ENCODE measurements around the gene PDCD1. TPM values are rescaled to one million over a fixed set of nuclear protein-coding genes. Genes with fewer than 3 reads are reported as not detected.

The PDCD1 gene
- total RNA-seq, 1 experiment from 2014 or later: not detected

DNA sequence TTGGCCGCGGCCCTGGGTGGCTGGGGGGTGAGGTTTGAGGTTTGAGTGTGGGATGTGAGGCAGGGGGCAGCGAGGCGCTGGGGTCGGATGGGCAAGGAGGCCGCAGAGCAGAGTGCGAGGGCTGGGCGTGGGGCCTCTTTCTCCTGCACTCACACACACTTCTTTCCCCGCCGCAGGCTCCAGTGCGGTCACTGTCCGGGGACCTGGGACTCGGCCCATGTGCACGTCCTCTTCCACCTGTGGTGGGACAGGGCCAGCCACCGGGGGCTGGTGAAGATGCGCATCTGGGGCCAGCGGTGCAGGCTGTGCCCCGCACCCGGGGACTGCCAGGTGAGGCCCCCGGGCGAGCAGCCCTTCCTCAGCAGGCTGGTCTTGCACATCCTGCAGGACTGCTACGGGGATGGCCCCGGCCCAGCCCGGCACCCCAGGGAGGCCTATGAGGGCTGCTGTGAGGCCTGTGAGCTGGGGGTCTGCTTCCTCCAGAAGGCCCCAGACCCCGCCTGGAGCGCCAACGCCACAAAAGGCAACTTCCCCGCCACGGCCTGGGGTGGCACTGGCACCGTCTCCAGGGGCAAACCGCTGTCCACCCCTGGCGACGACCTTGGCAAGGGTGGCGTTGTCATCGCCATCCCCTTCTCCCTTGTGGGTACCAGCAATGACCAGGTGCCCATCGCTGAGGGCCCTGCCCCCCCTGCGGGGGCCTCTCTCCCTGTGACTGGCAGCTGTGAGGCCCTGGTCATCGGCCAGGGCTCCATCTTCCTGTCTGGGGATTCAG is 13.0 kb upstream of the PDCD1 start:
- no peak for DNase-seq
- BruUV-seq (replicated peaks): no TSS peak
- no peak overlapping the region for H3K27ac Mint-ChIP-seq (ENCODE audit: unreplicated experiment)
- H3K4me3 Mint-ChIP-seq (ENCODE audit: low read depth, unreplicated experiment): no peak overlapping the region
- H3K36me3 Mint-ChIP-seq (ENCODE audit: insufficient read depth, unreplicated experiment): no peaks in the 10 kb centered on the region
- H3K4me1 Mint-ChIP-seq (ENCODE audit: low read depth, unreplicated experiment): no peaks in the 10 kb centered on the region
- H3K27me3 Mint-ChIP-seq (ENCODE audit: unreplicated experiment): peaks cover 44% of the 10 kb centered on the region
- CTCF ChIA-PET: no interaction called here
- TF ChIP-seq, protein P1, sequence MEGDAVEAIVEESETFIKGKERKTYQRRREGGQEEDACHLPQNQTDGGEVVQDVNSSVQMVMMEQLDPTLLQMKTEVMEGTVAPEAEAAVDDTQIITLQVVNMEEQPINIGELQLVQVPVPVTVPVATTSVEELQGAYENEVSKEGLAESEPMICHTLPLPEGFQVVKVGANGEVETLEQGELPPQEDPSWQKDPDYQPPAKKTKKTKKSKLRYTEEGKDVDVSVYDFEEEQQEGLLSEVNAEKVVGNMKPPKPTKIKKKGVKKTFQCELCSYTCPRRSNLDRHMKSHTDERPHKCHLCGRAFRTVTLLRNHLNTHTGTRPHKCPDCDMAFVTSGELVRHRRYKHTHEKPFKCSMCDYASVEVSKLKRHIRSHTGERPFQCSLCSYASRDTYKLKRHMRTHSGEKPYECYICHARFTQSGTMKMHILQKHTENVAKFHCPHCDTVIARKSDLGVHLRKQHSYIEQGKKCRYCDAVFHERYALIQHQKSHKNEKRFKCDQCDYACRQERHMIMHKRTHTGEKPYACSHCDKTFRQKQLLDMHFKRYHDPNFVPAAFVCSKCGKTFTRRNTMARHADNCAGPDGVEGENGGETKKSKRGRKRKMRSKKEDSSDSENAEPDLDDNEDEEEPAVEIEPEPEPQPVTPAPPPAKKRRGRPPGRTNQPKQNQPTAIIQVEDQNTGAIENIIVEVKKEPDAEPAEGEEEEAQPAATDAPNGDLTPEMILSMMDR (IDR thresholded peaks at IDR 0.05; ENCODE audit: unreplicated experiment): no peak
- H3K9me3 Mint-ChIP-seq (ENCODE audit: low read depth, unreplicated experiment): peaks cover 8% of the 10 kb centered on the region
- intact Hi-C loops (cut with micrococcal nuclease; ENCODE audit: unreplicated experiment): no loop called here

DNA sequence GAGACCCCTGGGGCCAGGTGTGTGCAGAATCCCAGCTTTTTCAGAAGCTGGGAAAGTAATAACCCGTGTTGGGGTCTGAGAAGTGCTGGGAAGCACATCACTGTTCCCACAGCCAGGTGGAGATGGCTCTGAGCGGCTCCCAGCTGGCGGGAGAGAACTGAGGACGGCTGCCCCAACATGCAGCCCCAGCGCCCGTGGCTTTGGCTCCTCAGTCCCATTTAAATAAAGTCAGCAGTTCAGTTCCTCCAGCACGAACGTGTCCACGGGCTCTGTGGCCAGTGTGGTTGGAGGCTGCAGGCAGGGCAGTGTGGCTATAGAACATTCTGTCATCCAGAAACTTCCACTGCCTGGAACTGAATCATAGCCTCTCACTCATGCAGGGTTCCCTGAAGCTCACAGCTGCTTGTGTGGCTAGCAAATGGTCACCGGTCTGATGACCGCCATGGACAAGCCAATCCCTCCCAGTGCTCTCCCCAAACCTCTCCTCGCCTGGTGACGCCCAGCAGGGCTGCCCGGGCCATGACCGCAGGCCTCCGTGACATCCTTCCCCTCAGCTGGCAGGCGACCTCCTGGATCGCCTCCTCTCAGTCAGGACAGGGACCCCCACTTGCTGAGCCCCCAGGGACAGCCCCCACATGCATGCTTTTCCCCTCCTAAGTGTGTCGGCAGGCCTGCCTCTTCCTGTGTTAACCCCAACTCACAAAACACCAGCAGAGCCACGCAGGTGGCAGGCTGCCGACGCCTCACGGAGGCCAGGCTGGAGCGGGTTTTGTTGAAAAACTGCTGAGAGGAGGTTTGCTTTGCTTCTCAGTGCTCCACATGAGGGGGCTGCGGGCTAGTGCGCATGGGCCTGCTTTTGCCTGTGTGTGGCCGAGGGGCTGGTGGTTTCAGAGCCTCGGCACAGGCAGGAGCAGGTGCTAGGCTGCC is 12.2 kb upstream of the PDCD1 start:
- CTCF ChIA-PET: no interaction called here
- BruUV-seq (replicated peaks): no TSS peak
- DNase-seq: no peak
- Mint-ChIP-seq H3K4me1 (ENCODE audit: low read depth, unreplicated experiment) (no peaks in the 10 kb centered on the region), H3K4me3 (ENCODE audit: low read depth, unreplicated experiment) (no peak overlapping the region), H3K36me3 (ENCODE audit: insufficient read depth, unreplicated experiment) (no peaks in the 10 kb centered on the region), H3K27ac (ENCODE audit: unreplicated experiment) (no peak overlapping the region), H3K27me3 (ENCODE audit: unreplicated experiment) (peaks cover 50% of the 10 kb centered on the region), H3K9me3 (ENCODE audit: low read depth, unreplicated experiment) (peaks cover 8% of the 10 kb centered on the region)
- TF ChIP-seq, protein P1 (IDR thresholded peaks at IDR 0.05; ENCODE audit: unreplicated experiment): no peak
- intact Hi-C loops (cut with micrococcal nuclease; ENCODE audit: unreplicated experiment): no loop called here

DNA sequence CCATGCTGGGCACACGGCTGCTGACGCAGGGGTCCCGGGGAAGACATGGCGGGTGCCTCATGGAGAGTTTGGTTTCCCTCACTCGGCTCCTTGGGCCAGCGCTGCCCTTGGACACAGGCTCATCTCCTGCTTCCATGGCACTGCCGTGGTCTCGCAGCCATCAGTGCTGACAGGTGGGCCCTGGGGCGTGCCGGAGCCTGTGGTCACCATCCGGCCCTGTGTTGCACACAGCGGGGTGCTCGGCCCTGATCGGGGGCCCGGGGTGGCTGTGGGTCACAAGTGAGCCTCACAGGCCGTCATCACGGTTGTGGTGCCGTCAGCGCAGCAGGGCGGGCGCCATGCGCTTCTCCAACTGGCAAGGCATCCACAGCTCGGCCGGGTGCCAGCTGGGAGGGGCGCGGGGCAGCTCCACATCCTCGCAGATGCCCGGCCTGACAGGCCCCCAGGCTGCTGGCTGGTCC is 11.4 kb upstream of the PDCD1 start:
- DNase-seq: no peak
- TF ChIP-seq, protein P1 (IDR thresholded peaks at IDR 0.05; ENCODE audit: unreplicated experiment): no peak
- Mint-ChIP-seq H3K9me3 (ENCODE audit: low read depth, unreplicated experiment) (peaks cover 7% of the 10 kb centered on the region), H3K27me3 (ENCODE audit: unreplicated experiment) (peaks cover 58% of the 10 kb centered on the region), H3K27ac (ENCODE audit: unreplicated experiment) (no peak overlapping the region), H3K36me3 (ENCODE audit: insufficient read depth, unreplicated experiment) (no peaks in the 10 kb centered on the region), H3K4me3 (ENCODE audit: low read depth, unreplicated experiment) (no peak overlapping the region), H3K4me1 (ENCODE audit: low read depth, unreplicated experiment) (peaks cover 5% of the 10 kb centered on the region)
- no TSS peak for BruUV-seq (replicated peaks)
- CTCF ChIA-PET: no interaction called here
- intact Hi-C loops (cut with micrococcal nuclease; ENCODE audit: unreplicated experiment): no loop called here

DNA sequence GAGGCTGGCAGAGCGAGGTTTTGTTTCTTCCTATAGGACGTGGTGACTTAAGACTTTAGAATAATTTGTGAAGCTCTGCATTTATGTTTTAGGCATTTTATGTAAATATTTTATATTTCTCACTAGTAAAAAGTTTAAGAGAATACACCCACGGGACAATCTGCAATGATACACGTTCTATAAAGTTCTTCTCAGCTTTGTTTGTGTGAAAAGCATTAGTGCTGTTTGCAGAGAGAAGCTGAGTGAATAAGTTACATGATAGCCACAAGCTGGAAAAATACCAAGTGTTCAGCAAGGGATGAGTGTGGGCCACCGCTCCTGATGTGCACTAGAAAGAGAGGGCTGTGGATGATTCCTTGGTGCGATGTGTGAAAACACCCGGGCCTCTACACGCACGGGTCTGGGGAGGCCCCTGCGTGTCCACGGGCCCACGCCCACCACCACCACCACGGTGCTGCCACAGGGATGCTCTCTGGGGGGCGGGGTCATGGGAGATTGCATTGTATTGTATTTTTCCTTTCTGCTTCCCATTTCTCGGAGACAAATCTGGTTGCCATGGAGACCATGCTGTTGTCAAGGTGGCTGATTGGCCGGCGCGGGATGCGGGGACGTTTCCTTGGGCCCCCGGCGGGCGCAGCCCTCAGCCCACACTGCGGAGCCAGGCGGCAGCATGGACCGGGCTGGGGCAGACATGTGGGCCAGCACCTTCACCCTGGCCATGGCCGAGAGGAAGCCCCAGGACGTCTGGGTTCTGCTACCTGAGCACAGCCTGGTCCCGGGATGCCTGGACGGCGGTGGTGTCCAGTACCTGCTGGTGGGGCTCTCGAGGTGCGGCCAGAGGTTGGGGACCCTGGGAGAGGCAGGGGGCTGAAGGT is 10.6 kb upstream of the PDCD1 start, which contains the start of gene RTP5:
Gene RTP5 (plus strand): TSS at position 643 of the 875 bp plus-strand sequence. CDS start 28 bp downstream, at position 671.
- Mint-ChIP-seq H3K36me3 (ENCODE audit: insufficient read depth, unreplicated experiment) (no peaks in the 10 kb centered on the region), H3K27ac (ENCODE audit: unreplicated experiment) (no peak within 1 kb of the TSS), H3K9me3 (ENCODE audit: low read depth, unreplicated experiment) (peaks cover 14% of the 10 kb centered on the region), H3K4me1 (ENCODE audit: low read depth, unreplicated experiment) (peaks cover 13% of the 10 kb centered on the region), H3K4me3 (ENCODE audit: low read depth, unreplicated experiment) (no peak within 1 kb of the TSS), H3K27me3 (ENCODE audit: unreplicated experiment) (peaks cover 66% of the 10 kb centered on the region)
- CTCF ChIA-PET: interaction anchor here (1.6 kb wide), 1 partner anchor 9 kb away, joined by 7 read pairs; no protein-coding TSS in a partner anchor
- BruUV-seq (replicated peaks): no TSS peak
- DNase-seq: no peak
- intact Hi-C loops (cut with micrococcal nuclease; ENCODE audit: unreplicated experiment): no loop called here
- TF ChIP-seq, protein P1 (IDR thresholded peaks at IDR 0.05; ENCODE audit: unreplicated experiment): no peak

Data from Calu3 (cell line).